SH-SY5Y (cell line): ENCODE data around the gene LARGE2.

Source experiments
- GATA2 ChIP-seq: IDR thresholded peaks from 2 replicates; pipeline ENCODE4 v1.6.1; 2011; ENCODE audit warnings: mild to moderate bottlenecking, low read depth, low read length
- GATA3 ChIP-seq: IDR thresholded peaks from 2 replicates; pipeline ENCODE4 v1.6.1; 2011; ENCODE audit warnings: low read depth, mild to moderate bottlenecking, low read length, moderate library complexity

The LARGE2 gene

GRCh38 chr11:45889555-45889954, 32.9 kb upstream of the LARGE2 start:
- TF ChIP-seq GATA2: no peak
- no peak for TF ChIP-seq GATA3

GRCh38 chr11:45889966-45890365, 32.5 kb upstream of the LARGE2 start:
- TF ChIP-seq GATA2: no peak
- TF ChIP-seq GATA3: no peak

GRCh38 chr11:45890886-45891550, 31.4 kb upstream of the LARGE2 start:
- TF ChIP-seq GATA2: no peak
- no peak for TF ChIP-seq GATA3

GRCh38 chr11:45892856-45893255, 29.6 kb upstream of the LARGE2 start:
- TF ChIP-seq GATA2 (no peak), GATA3 (no peak)

- TF ChIP-seq GATA2: no peak
- TF ChIP-seq GATA3: no peak
These were observed 27.8 kb upstream of the LARGE2 start for GRCh38 chr11:45894555-45895247.

GRCh38 chr11:45895553-45896259, 26.8 kb upstream of the LARGE2 start:
- TF ChIP-seq GATA2: no peak
- no peak for TF ChIP-seq GATA3

- TF ChIP-seq GATA2 (no peak), GATA3 (no peak)
These were observed 26.0 kb upstream of the LARGE2 start for GRCh38 chr11:45896422-45896984.

GRCh38 chr11:45897556-45897955, 24.9 kb upstream of the LARGE2 start:
- TF ChIP-seq GATA2 (no peak), GATA3 (no peak)

GRCh38 chr11:45899086-45899447, 23.4 kb upstream of the LARGE2 start:
- TF ChIP-seq GATA3: no peak

GRCh38 chr11:45899448-45900174, 22.8 kb upstream of the LARGE2 start:
- TF ChIP-seq GATA2: no peak
- no peak for TF ChIP-seq GATA3

GRCh38 chr11:45900916-45901617, 21.4 kb upstream of the LARGE2 start:
- TF ChIP-seq GATA3: no peak
- TF ChIP-seq GATA2: no peak

- TF ChIP-seq GATA2: no peak
- no peak for TF ChIP-seq GATA3
These were observed 20.8 kb upstream of the LARGE2 start for GRCh38 chr11:45901626-45902025.
